Hepatic stellate cell (primary cell): ENCODE data around the gene CYTH4.
A peak's percentile ranks its signal among the peaks of the same experiment; 100 is the strongest.

ENCODE experiments used
- DNase-seq: peaks from one replicate; pipeline ENCODE4 v3.0.0; 2011; ENCODE audit warnings: low spot score

Gene CYTH4

DNA sequence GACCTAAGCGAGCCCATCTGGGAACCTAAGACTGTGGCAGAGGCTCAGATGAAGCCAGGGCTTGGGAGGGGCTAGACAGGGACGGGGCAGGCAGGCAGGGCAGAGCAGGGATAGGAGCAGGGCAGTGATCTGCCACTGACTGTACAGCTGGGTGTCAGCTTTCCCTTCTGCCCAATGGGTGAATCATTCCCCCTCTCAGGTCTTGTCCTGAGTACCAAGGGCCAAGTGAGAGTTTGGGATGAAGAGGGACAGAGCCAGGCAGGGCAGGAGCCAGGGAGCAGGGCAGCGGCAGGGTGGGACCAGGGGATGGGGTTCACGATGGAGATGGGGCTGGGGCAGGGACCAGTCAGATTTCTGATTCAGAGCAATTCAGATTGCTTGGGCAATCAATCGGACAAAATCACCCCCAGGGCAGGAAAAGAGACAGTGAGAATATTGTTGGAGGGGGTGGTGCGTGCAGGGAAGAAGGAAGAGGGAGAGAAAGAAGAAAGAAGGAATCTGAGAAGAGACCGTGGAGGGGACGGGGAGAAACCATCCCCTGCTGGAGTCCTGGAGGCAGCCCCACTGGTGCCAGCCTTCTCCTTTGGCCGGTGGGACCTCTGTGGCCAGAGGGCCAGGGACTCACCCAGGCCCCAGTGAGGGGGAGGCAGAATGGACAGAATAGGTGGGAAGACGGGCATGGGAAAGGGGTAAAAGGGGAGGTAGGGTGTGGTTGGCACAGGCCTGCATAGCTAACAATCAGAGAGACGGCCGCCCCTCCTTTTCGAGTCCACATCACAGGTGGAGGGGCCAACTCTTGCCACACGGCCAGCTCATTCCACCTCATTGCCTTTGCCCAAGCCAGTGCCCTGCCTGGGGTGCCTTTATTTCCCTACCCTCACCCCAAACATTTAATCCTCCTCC lies 47.2 kb downstream of the CYTH4 start:
- no peak for DNase-seq

DNA sequence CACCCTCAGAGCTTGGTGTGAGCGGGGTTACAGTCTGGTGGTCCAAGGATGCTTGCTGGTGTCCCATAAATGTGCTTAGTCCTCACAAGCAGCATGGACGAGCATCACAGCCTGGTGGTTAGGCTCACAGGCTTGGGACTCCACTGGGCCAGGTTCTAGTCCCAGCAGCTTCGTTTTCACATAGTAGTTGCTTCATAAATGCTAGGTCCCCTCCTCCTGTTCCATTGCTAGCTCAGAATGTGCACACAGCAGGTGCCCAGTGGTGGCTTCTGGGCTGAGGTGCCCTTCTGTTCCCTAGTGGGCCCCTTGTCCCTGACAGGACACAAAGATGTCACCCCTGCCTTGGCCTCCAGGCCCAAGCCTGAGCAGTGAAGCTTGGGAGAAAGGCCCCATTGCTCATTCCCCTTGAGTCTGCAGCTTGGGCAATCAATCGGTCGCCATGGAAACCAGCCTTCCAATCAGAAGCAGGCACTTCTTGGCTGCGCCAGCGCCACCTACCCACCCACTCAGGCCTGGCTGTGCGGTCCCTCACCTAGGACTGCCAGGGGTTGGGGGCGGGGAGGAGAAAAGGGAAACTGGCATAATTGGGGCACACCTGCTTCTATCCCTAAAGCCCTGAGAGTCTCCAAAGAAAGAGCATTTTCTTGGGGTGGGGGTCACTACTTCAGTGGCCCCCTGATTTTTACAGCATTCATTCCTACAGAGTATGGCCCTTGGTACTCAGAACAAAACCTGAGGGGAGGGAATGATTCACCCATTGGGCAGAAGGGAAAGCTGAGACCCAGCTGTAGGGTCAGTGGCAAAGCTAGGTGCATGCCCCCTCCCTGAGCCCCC lies 48.1 kb downstream of the CYTH4 start:
- DNase-seq = peak; percentile 77

DNA sequence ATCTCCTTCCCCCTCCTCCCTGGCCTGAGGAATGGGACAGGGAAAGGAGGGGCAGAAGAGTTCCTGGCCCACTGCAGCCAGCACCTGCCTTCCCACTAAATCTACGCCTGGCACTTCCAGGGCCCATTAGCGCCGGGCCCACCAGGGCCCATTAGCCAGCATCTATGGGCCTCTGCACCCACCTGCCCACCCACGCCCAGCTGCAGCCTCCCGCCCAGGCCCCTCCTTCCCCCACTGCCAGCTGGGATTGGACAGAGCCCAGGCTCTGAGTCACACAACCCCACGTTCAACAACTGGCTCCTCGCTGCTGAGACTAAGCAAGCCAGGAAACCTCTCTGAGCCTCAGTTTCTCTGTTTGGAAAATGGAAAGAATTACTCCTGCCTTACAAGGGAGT lies 48.7 kb downstream of the CYTH4 start:
- peak; percentile 78 for DNase-seq

DNA sequence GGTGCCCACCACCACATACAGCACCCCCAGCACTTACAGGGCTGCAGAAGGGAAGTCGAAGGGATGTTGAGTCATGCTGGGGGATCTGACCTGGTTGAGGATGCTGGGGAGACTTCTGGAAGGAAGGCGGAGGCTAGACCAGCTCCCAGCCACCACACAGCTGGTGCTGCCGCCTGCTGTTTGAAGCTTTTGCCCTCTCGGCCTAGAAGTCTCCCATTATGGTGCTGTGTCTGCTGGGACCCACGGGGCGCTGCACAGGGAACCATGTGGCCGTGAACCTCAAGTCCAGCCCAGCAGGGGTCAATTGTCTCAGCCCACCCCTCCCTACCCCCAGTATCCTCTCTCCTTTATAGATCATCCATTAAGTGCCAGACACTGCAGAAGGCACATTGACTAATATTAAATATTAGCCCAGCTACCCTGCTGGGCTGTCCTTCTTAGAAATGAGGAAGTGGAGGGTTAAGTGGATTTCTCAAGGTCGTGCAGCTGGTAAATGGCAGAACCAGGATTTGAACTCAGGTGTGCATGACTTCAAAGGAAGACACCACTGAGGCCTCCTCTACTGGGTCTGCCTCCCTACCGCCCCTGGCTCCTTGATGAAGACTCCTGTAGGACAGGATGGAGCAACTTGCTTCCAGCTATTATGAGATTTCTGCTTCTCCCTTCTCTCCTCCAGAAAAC lies 49.7 kb downstream of the CYTH4 start:
- no peak for DNase-seq

DNA sequence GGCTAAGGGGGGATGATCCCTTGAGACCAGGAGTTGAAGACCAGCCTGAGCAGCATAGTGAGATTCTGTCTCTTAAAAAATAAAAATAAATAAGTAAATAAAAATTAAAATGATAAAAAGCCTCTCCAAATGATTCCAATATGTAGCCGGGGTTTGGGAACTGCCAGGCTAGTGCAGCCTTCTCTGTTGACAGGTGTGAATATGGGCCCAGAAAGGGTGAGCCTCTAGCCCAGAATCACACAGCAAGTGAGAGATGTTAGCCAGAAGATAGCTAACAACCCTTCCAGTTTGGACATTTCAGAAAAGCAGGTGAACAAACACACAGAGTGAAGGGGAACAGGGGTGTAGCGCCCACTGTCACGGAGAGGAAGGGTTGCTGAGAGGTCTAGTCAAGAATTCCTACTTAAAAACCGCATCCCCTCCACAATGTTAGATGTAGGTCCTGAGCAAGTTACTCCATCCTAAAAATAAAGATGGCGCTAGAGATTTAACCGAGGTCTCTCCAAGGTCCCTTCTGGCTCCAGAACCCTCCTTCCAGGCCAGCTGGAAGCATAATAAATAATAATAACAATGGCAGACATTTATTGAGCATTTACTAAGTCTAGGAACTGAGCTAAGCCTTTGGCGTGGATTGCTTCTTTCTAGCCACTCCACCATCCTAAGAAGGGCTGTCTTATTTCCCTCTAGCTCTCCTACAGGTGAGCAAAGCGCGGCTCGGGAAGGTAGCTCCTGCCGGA lies 51.6 kb downstream of the CYTH4 start:
- no peak for DNase-seq

DNA sequence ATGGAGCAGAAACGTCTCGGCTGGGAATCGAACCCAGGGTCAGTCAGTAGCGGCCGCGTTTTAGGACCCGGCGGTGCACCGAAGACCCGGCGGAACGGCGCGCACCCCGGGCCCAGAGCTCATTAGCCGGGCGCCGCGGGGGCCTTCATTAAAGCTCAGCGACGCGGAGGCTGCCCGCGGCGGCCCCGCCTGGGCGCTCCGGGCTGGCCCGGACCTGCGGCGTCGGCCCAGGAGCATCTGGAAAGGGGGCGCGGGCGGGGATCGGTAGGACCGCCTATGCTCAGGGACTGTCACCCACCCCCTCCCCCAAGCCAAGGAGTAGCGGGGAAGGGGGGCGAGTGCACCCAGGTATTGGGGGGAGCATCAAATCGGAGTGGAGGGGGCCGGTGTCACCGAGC lies 52.2 kb downstream of the CYTH4 start:
- DNase-seq = no peak

DNA sequence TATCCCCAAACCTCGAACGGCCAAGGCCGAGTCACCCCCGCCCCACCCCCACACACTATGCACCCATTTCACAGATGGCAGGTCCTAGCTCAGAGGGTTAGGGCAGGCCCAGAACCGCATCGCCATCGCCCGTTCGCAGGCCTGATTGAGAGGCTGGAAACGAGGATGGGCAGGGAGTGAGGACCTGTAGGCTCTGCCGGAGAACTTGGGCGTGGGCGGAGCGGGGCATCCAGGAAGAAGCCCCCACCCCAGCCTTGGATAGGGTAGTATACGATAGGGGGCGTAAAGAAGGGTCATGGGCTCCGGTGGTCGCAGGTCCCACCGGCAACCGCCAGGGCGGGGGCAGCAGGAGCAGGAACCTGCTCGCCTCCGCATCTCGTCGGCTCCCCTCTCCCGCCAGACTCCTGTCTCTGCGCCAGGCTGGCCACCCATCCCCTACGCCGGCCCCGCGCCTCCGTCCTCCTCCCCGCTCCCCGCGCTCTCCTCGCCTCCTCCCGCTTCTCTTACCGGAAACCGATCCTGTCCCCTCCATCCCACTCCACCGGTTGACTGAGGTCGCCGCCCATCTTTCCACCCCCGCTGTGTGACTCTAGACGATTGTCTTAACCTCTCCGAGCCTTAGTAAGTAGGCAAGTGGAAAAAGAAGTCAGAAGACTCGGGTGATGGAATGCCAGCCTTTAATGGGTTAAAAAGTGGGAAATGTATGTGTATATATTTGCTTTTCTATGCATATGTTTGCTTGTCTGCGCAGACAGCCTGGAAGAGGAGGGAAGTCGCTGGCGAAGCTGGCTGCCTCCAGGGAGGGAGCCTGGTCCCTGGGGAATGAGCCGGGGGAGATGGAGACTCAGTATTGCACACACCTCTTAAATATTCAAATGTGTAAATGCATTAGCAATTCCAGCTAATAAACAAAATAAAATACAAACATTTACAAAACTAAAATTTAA lies 52.8 kb downstream of the CYTH4 start:
- DNase-seq = no peak

DNA sequence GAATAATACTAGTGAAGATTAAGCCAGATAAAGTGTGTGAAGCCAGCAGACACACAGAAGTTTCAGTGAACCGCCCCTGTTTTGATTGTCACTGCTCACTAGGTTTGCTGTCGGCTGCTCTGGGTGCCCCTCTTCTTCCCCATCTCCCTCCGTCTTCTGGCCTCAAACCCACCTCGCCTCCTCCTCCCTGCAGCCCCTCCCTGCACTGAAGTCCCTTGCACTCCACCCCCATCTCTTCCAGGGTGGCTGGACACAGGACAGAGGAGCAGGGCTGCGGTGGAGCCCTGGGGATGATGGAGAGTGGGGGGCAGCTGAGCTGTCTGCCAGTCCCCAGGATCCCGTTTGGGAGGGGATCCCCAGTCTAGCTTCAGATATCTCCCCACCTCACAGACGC lies 53.5 kb downstream of the CYTH4 start:
- DNase-seq = no peak

DNA sequence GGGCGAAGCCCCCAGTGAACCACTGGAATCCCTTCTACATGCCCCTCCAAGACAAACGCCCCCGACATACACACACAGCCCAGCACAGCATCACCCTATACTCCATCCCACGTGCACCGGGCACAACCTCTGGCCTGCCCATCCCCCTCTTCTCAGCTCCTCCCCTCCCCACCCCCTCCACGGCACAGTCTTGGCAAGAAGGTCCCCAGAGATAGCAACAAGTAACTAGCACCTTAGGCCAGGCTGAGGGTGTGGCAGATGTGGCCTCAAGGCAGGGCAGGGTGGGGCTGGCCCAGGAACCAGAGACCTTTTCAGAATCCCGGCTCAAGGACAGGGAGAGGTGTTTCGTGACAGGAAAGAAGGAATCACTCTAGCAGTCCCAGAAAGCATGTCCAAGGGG lies 54.3 kb downstream of the CYTH4 start:
- no peak for DNase-seq

DNA sequence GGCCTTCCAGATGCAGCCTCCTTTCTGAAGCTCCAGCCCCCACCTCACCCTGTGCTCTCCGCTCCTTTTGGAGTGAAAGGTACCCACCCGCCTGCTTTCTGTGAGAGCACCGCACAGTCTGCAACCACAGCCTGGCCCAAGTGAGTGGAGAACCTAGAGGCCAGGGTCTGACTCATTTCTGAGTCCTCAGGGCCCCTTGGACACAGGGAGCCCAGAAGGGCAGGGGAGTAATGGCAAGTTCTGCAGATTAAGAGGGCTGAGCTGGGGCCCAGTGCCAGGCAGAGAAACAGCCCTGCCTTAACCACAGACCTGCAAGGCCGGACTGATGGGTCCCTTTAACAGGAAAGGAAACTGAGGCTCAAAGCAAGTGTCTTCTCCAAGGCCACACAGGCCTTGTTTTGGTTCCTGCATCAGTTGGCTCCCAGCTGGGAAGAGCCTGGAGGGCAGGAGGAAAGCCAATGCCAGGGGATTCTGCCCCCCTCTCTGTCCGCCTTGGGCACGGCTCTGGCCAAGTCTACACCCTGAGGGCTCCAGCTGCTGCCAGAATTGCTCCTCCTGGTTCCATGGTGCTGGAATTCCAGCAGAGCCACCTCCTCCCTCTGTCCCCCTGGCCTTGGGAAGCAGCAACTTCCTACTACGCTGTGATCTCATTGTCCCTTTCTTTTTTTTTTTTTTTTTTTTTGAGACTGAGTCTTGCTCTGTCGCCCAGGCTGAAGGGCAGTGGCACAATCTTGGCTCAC lies 55.1 kb downstream of the CYTH4 start:
- no peak for DNase-seq

DNA sequence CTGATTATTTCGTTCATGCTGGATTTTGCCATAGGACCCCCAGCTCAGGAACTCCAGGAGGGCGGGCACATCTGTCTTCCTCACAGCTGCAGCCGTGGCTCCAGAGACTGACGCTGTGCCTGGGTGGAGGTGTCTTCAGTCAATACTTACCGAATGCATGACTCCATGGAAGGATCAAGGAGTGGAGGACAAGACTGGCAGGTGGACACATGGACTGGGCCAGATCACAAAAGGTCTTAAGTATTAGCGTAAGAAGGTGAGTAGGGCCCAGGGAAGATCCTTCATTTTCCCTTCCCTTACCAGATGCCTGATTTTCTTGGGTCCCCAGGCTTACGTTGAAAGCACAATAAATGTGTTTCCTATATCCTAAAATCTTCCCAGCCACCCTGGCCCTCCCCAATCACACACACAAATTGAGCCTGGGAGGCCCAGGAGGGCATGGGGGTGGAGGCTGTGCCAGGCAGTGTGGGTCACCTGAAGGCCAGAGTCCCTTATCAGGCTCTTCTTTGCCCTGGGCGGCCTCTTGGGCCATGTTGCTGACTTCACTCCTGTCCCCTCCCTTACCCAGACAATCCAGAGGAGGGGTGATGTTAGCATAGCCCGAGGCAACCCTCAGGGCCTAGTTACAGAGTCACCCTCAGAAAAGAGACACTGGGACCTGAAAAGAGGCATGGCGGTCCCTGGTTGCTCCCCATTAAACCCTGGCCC lies 56.4 kb downstream of the CYTH4 start:
- DNase-seq = no peak

DNA sequence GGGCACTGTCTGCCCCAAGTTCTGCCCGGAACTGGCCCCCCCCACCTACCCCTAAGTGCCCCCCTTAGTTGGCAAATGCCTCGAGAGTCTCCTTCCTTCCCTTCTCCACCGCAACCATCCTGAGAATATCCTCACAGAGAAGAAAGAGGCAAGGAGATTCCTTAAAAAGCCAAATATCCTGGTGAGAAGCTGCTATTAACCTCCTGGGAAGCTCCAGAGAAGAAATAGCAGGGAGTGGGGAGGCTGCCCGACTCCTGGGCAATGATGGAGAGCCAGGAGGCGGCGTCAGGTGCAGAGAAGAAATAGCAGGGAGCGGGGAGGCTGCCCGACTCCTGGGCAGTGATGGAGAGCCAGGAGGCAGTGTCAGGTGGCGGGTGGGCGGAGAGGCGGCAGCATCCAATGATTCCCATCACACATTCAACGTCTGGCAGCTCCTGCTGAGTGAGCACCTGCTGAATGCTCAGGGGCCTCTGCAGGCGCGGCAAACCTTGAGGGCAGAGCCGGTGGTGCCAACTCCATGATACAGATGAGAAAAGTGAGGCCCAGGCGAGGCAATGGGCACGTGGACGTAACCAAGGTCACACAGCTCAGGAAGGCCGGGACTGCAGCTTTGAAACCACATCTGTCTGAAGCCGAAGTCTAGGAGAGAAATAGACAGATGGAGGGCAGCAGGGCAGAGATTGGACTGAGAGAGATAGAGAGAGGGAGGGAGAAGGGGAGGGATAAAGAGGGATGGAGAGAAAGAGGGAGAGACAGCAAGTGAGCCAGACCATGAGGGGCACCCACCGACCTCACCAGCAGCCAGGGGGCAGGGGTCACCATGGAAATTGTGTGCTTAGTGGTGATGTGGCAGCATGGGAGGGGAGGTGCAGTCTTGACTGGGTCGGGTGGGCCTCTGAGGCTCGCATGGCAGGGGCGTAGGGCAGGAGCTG lies 58.3 kb downstream of the CYTH4 start:
- DNase-seq = no peak

DNA sequence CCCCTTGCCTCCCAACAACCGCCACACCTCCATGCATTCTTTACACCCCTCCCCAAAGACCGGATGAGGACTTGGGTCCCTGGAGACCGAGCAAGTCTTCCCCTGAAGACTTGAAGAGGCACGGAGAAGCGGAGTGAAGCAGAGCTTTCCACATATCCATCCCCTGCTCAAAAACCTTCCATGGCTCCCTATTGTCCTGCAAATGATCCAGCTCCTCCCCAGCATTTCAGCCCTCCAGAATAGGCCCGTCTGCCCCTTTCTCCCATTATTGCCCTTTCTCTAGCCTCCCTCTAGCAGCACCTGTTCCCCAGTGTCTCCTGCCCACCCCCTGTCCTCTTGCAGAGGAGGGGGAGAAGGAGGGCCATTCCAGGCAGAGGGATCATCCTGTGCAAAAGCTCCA lies 59.8 kb downstream of the CYTH4 start:
- no peak for DNase-seq

DNA sequence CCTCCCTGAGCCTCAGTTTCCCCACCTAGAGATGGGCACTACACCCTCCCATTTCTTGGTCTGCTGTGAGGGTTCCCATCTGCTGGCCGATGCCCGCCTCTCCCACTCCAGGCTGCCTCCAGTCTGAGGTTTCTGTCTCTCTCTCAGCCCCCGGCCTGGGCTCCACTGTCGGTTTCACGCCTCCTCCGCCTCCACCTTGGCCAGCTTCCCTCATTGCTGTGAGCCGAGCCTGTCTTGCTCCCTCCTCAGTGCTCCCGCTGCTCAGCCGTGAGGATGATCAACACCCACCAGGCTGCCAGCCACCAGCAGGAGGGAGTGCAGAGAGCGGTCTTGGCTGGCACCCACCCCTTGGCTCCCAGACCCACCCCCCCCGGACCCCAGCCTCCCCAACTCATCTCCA lies 61.0 kb downstream of the CYTH4 start:
- no peak for DNase-seq

DNA sequence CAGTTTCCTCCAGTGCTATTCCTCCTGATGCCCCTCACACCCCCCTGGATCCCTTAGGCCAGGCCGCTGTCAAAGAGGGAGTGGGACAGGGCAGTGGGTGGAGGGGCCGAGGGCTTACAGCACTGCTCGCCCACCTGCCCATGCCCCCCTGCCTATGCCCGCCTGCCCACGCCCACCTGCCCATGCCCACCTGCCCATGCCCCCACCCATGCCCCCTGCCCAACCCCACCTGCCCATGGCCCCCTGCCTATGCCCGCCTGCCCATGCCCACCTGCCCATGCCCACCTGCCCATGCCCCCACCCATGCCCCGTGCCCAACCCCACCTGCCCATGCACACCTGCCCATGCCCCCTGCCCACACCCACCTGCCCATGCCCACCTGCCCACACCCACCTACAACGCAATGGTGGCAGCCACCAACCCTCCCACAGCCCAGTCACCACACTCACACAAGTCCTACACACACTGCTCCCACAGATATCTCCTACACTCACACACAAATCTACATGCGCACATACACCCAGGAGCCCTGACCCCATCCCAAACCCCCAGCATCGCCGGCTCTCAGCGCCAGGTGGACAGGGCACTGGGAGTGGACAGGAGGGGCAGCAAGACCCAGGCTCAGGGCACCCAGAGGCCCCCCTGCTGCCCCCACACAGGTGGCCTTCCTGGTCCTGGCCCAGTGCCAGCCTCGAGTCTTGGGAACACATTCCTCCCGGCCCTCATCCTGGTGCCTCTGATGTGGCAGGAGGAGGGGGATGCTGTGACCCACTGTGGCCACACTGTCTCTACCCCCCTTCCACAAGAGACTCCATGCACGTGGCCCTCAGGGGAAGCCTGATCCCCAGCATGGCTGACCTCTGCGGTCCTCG lies 61.8 kb downstream of the CYTH4 start:
- DNase-seq = no peak

DNA sequence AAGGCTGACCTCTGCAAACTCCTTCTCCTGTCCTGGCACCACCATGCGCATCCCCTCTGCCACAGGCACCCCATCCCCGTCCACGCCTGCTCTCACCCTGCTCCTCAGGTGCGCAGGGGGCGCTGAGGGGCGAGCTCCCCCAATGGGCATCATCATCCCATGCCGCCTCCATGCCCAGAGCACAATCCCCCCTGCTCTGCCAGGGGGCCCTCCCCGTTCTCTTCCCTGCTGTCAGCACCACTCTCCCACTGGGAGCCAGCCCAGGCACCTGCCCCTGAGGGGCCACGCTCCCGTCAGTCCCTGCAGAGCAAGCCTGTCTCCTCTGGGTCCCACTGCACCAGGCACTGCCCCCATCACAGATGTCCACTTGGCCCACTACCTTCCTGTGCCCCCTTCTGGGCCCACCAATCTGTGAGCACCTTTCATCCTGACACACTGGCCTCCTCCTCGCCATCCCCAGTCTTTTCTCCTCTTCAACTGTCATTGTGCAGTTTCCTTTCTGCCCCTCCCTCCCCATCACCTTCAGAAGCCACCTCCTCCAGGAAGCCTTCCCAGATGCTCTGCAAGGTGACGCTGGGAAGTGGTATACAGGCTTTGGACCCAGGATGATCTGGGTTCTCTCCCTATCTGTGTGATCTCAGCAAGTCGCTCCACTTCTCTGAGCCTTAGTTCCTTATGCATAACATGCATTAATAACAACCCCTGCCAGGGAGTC lies 62.6 kb downstream of the CYTH4 start:
- DNase-seq = no peak
